Small intestine (tissue), 7 donors: Measurements from ENCODE around the gene SLIT3. TPM values are rescaled to one million over a fixed set of nuclear protein-coding genes. Genes with fewer than 3 reads are reported as not detected.

Source experiments
- DNase-seq, 2 donors: peaks; one replicate each; pipeline versions ENCODE4 v3.0.0 to v3.0.0-alpha.2; 2013
- FAIRE-seq: peaks from 2 replicates; lab custom pipeline; 2012; peaks lifted over from hg19 to GRCh38; lab: Jason Lieb, UNC
- H3K27ac ChIP-seq, 3 donors: one replicate each; pipeline ENCODE4 v1.5.1; 2013; ENCODE audit warnings: low read length in 2 of 3, mild to moderate bottlenecking in 2 of 3, control low read depth in 1 of 3, inconsistent platforms in 1 of 3, low read depth in 1 of 3, moderate library complexity in 1 of 3
- H3K27me3 ChIP-seq, 3 donors: one replicate each; pipeline ENCODE4 v1.6.1; 2013; ENCODE audit warnings: low read length in 3 of 3, inconsistent platforms in 1 of 3; ENCODE audit not compliant: control insufficient read depth in 3 of 3, insufficient read depth in 3 of 3
- H3K36me3 ChIP-seq, 3 donors: one replicate each; pipeline ENCODE4 v1.6.1; 2013; ENCODE audit warnings: low read length in 3 of 3, inconsistent platforms in 1 of 3, low read depth in 1 of 3, mild to moderate bottlenecking in 1 of 3, moderate library complexity in 1 of 3; ENCODE audit not compliant: control insufficient read depth in 3 of 3, insufficient read depth in 2 of 3
- H3K4me1 ChIP-seq, 3 donors: one replicate each; pipeline ENCODE4 v1.6.1; 2013; ENCODE audit warnings: low read length in 2 of 3, inconsistent platforms in 1 of 3, low read depth in 1 of 3, mild to moderate bottlenecking in 1 of 3, moderate library complexity in 1 of 3; ENCODE audit not compliant: control insufficient read depth in 3 of 3, insufficient read depth in 2 of 3
- H3K4me3 ChIP-seq, 3 donors: one replicate each; pipeline ENCODE4 v1.5.1; 2013; ENCODE audit warnings: low read length in 3 of 3, control low read depth in 1 of 3, inconsistent platforms in 1 of 3, low read depth in 1 of 3, mild to moderate bottlenecking in 1 of 3, moderate library complexity in 1 of 3
- H3K9me3 ChIP-seq, 2 donors: one replicate each; pipeline ENCODE4 v1.6.1; 2013; ENCODE audit warnings: low read depth in 1 of 2, low read length in 1 of 2; ENCODE audit not compliant: control insufficient read depth in 2 of 2, insufficient read depth in 1 of 2
- WGBS, 3 donors: extraction: QIAGEN DNeasy Blood & Tissue Kit; methylation state at CpG; one replicate each; pipeline ENCODE4 v1.1.7; 2013; 5-methylcytosine and 5-hydroxymethylcytosine counted together
- polyA plus RNA-seq, 4 donors: library from polyadenylated mRNA; stranded (reverse) in 3 of 4; unstranded in 1 of 4; fragments of 200-250 nt in 3 of 4; fragments of 120-200 nt in 1 of 4; gene quantifications; one replicate each; pipeline versions ENCODE4 v1.2.1 to v1.2.3, GENCODE V29; 2013
- donor health status: healthy with polysubstance abuse.
- donor health status: control.
- donor health status: control.
- donor health status: Bipolar disorder and iron deficiency.
- donor health status: healthy.

Gene SLIT3
- polyA plus RNA-seq, 4 donors, result 0.27 to 5.5 (median 5.3) TPM; not detected in 1

- H3K4me3 ChIP-seq, result no peak overlapping the region
- FAIRE-seq (no peak), DNase-seq (no peak)
- no peaks in the 10 kb centered on the region for H3K36me3 ChIP-seq
- no peaks in the 10 kb centered on the region for H3K9me3 ChIP-seq
- H3K4me1 ChIP-seq, result no peaks in the 10 kb centered on the region
- peaks cover 0 to 2% (median 0%) of the 10 kb centered on the region in 3 donors for H3K27me3 ChIP-seq
- no peak overlapping the region for H3K27ac ChIP-seq
- WGBS, 3 donors, result 76 to 84% (median 78%) methylated on average over 10 of the region's 10 CpGs
These were observed 368.3 kb downstream of the SLIT3 start for GRCh38 chr5:168932400-168933189.

GRCh38 chr5:168931638-168932345 is 369.1 kb downstream of the SLIT3 start:
- FAIRE-seq (no peak), DNase-seq (no peak)
- 64 to 75% (median 66%) methylated on average over 8 of the region's 8 CpGs for WGBS, 3 donors
- Histone ChIP-seq H3K9me3 (no peaks in the 10 kb centered on the region), H3K27me3 (peaks cover 0 to 2% (median 0%) of the 10 kb centered on the region in 3 donors), H3K4me3 (no peak overlapping the region), H3K36me3 (no peaks in the 10 kb centered on the region), H3K4me1 (no peaks in the 10 kb centered on the region), H3K27ac (no peak overlapping the region)

GRCh38 chr5:168929656-168930055 is 371.3 kb downstream of the SLIT3 start:
- H3K36me3 ChIP-seq, result no peaks in the 10 kb centered on the region
- no peak overlapping the region for H3K4me3 ChIP-seq
- H3K9me3 ChIP-seq, result no peaks in the 10 kb centered on the region
- WGBS, 3 donors, result 64 to 77% (median 77%) methylated on average over 7 of the region's 7 CpGs
- FAIRE-seq (no peak), DNase-seq (no peak)
- H3K27me3 ChIP-seq, result peaks cover 0 to 2% (median 0%) of the 10 kb centered on the region in 3 donors
- no peak overlapping the region for H3K27ac ChIP-seq
- H3K4me1 ChIP-seq, result no peaks in the 10 kb centered on the region

GRCh38 chr5:168925160-168925559 is 375.8 kb downstream of the SLIT3 start:
- no peak overlapping the region for H3K27ac ChIP-seq
- H3K4me1 ChIP-seq, result no peaks in the 10 kb centered on the region
- peaks cover 0 to 4% (median 1%) of the 10 kb centered on the region in 3 donors for H3K27me3 ChIP-seq
- 69 to 87% (median 74%) methylated on average over 3 of the region's 3 CpGs for WGBS, 3 donors
- DNase-seq, result no peak
- H3K36me3 ChIP-seq, result no peaks in the 10 kb centered on the region
- no peak for FAIRE-seq
- H3K4me3 ChIP-seq, result no peak overlapping the region
- H3K9me3 ChIP-seq, result no peaks in the 10 kb centered on the region

- no peaks in the 10 kb centered on the region for H3K4me1 ChIP-seq
- H3K9me3 ChIP-seq, result no peaks in the 10 kb centered on the region
- H3K4me3 ChIP-seq, result no peak overlapping the region
- no peaks in the 10 kb centered on the region for H3K36me3 ChIP-seq
- H3K27me3 ChIP-seq, result peaks cover 0 to 12% (median 3%) of the 10 kb centered on the region in 3 donors
- DNase-seq (no peak), FAIRE-seq (no peak)
- whole genome bisulfite sequencing, 3 donors, result 92 to 96% (median 96%) methylated on average over 7 of the region's 7 CpGs
- no peak overlapping the region for H3K27ac ChIP-seq
These were observed 379.6 kb downstream of the SLIT3 start for GRCh38 chr5:168921147-168921866.

- Histone ChIP-seq H3K27ac (no peak overlapping the region), H3K4me1 (no peaks in the 10 kb centered on the region), H3K9me3 (no peaks in the 10 kb centered on the region), H3K4me3 (no peak overlapping the region), H3K27me3 (peaks cover 0 to 12% (median 3%) of the 10 kb centered on the region in 3 donors), H3K36me3 (no peaks in the 10 kb centered on the region)
- DNase-seq (no peak), FAIRE-seq (no peak)
- 27 to 35% (median 31%) methylated on average over 14 of the region's 14 CpGs for WGBS, 3 donors
These were observed 380.7 kb downstream of the SLIT3 start for GRCh38 chr5:168920019-168920810.

- no peaks in the 10 kb centered on the region for H3K4me1 ChIP-seq
- no peak overlapping the region for H3K27ac ChIP-seq
- no peaks in the 10 kb centered on the region for H3K9me3 ChIP-seq
- FAIRE-seq (no peak), DNase-seq (no peak)
- H3K36me3 ChIP-seq, result no peaks in the 10 kb centered on the region
- peaks cover 0 to 15% (median 3%) of the 10 kb centered on the region in 3 donors for H3K27me3 ChIP-seq
- no peak overlapping the region for H3K4me3 ChIP-seq
- 54 to 62% (median 60%) methylated on average over 4 of the region's 4 CpGs for WGBS, 3 donors
These were observed 382.9 kb downstream of the SLIT3 start for GRCh38 chr5:168917947-168918600.
